RWPE1 (cell line): ENCODE measurements around the gene LRP1B.

ENCODE experiments used
- CTCF ChIA-PET: fragments of 350-600 bp; sonication (Branson Sonifier 250); formaldehyde crosslinking; extraction: SDS; loops from one replicate; lab custom pipeline; 2021; lab: Yijun Ruan, JAX
- POLR2A ChIA-PET: fragments of 400-600 bp; formaldehyde crosslinking; extraction: SDS; loops from one replicate; lab custom pipeline; 2020; ENCODE audit warnings: antibody characterized with exemption; ENCODE audit not compliant: low non-redundant PET; lab: Yijun Ruan, JAX
- DNase-seq: peaks from one replicate; pipeline ENCODE4 v3.0.0; 2012; ENCODE audit warnings: low spot score
- H3K27ac ChIP-seq: fragments of 450-650 bp; 2 replicates; pipeline ENCODE4 v1.5.1; 2017
- CTCF ChIP-seq: fragments of 450-650 bp; conservative IDR thresholded peaks from 2 replicates; pipeline ENCODE4 v1.5.1; 2017; ENCODE audit warnings: low read depth, mild to moderate bottlenecking

LRP1B gene

GRCh38 chr2:141015341-141016047, 1115.3 kb downstream of the LRP1B start:
- CTCF ChIA-PET, result no interaction called here
- TF ChIP-seq CTCF, result no peak
- POLR2A ChIA-PET, result no interaction called here
- no peak for DNase-seq
- H3K27ac ChIP-seq, result no peak overlapping the region

GRCh38 chr2:141003967-141004657, 1126.7 kb downstream of the LRP1B start:
- no peak for DNase-seq
- POLR2A ChIA-PET, result no interaction called here
- TF ChIP-seq CTCF, result no peak
- H3K27ac ChIP-seq, result no peak overlapping the region
- CTCF ChIA-PET, result no interaction called here

- TF ChIP-seq CTCF, result no peak
- no peak overlapping the region for H3K27ac ChIP-seq
- CTCF ChIA-PET, result no interaction called here
- no peak for DNase-seq
- POLR2A ChIA-PET, result no interaction called here
Measured at GRCh38 chr2:141001750-141002149, 1129.1 kb downstream of the LRP1B start.

GRCh38 chr2:140998577-140998976, 1132.2 kb downstream of the LRP1B start:
- H3K27ac ChIP-seq, result no peak overlapping the region
- POLR2A ChIA-PET, result no interaction called here
- CTCF ChIA-PET, result no interaction called here
- TF ChIP-seq CTCF, result no peak
- no peak for DNase-seq

GRCh38 chr2:140998017-140998416, 1132.8 kb downstream of the LRP1B start:
- TF ChIP-seq CTCF, result no peak
- CTCF ChIA-PET, result no interaction called here
- no peak overlapping the region for H3K27ac ChIP-seq
- POLR2A ChIA-PET, result no interaction called here
- DNase-seq, result no peak

GRCh38 chr2:140994856-140995255, 1136.0 kb downstream of the LRP1B start:
- TF ChIP-seq CTCF, result no peak
- no peak for DNase-seq
- H3K27ac ChIP-seq, result no peak overlapping the region
- ChIA-PET CTCF (no interaction called here), POLR2A (no interaction called here)
